GM12865 (cell line): Measurements from ENCODE around the gene XIRP1.
A peak's percentile ranks its signal among the peaks of the same experiment; 100 is the strongest.
"Not testable (repeated sequence)": the region's sequence is repeated elsewhere in the genome, so short reads cannot be mapped to it uniquely, and the experiment has no call there.

ENCODE experiments used
- DNase-seq: peaks from one replicate; pipeline ENCODE4 v3.0.0; 2010; ENCODE audit warnings: low read depth
- H3K4me3 ChIP-seq: 2 replicates; pipeline ENCODE4 v1.5.1; 2011; ENCODE audit warnings: mild to moderate bottlenecking, low read depth, low read length, control low read depth
- TF ChIP-seq, protein P1 (sequence below): IDR thresholded peaks from 2 replicates; pipeline ENCODE4 v1.5.1; 2011; ENCODE audit warnings: low read length, control low read depth, low read depth, inconsistent platforms; ENCODE audit not compliant: insufficient read depth; ENCODE audit errors: missing control alignments

Gene XIRP1

GRCh38 chr3:39228496-39228895, 36.1 kb upstream of the XIRP1 start:
- TF ChIP-seq, protein P1, sequence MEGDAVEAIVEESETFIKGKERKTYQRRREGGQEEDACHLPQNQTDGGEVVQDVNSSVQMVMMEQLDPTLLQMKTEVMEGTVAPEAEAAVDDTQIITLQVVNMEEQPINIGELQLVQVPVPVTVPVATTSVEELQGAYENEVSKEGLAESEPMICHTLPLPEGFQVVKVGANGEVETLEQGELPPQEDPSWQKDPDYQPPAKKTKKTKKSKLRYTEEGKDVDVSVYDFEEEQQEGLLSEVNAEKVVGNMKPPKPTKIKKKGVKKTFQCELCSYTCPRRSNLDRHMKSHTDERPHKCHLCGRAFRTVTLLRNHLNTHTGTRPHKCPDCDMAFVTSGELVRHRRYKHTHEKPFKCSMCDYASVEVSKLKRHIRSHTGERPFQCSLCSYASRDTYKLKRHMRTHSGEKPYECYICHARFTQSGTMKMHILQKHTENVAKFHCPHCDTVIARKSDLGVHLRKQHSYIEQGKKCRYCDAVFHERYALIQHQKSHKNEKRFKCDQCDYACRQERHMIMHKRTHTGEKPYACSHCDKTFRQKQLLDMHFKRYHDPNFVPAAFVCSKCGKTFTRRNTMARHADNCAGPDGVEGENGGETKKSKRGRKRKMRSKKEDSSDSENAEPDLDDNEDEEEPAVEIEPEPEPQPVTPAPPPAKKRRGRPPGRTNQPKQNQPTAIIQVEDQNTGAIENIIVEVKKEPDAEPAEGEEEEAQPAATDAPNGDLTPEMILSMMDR: no peak
- no peak for DNase-seq
- H3K4me3 ChIP-seq: no peak overlapping the region

- DNase-seq, H3K4me3 ChIP-seq: not testable (repeated sequence)
Observed at GRCh38 chr3:39227596-39227995, 35.2 kb upstream of the XIRP1 start.

DNA sequence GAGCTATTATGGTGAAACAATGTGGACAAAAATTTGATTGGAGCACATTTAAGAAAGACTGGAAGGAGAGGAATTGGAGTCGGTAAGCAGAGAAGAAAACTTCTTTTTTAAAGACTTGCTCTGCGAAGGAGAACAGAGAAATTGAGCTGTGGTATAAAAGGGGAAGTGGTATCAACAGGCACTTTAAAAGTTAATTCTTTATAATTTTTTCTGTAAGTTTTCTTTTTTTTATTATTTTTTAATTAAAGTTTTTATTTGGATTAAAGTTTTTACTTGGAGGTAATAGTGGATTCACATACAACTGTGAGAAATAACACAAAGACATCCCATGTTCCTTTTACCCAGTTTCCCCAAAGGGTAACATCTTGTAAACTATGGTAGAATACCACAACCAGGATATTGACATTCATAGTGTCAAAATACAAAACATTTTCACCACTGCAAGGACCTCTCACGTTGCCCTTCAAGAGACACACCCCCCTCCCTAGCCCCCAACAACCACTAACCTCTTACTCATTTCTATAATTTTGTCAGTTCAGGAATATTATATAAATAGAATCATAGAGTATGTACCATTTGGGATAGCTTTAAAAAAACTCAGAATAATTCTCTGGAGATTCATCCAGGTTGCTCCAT, 33.8 kb upstream of the XIRP1 start:
- DNase-seq: peak; percentile 11
- TF ChIP-seq, protein P1: no peak
- no peak overlapping the region for H3K4me3 ChIP-seq

DNA sequence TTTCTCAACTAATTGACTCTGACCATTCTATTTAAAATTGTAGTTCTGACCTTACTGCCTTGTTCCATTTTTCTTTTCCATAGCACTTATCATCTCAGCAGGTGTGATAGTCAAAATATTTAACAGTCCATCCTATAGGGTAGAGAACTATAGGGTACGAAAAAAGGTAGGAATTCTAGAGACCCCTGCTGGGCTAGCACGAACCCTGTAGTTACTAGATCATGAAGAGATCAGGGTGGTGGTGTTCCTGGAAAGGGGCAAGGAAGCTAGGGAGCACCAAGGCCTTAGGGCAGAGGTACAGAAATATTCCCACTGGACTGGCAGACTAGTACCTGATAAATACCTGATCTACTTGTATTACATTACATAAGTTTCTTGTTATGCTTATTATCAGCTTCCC, 31.9 kb upstream of the XIRP1 start:
- no peak overlapping the region for H3K4me3 ChIP-seq
- no peak for DNase-seq
- TF ChIP-seq, protein P1: no peak

- no peak overlapping the region for H3K4me3 ChIP-seq
- no peak for DNase-seq
- TF ChIP-seq, protein P1: no peak
Observed at GRCh38 chr3:39222939-39223338, 30.5 kb upstream of the XIRP1 start.

GRCh38 chr3:39222462-39222861, 30.1 kb upstream of the XIRP1 start:
- H3K4me3 ChIP-seq: no peak overlapping the region
- TF ChIP-seq, protein P1: no peak
- DNase-seq: no peak

GRCh38 chr3:39221141-39221530, 28.7 kb upstream of the XIRP1 start:
- DNase-seq: peak; percentile 8
- TF ChIP-seq, protein P1: no peak
- no peak overlapping the region for H3K4me3 ChIP-seq
